NCI-H1092 (cell line): Measurements from ENCODE around the gene PSMB11.

Experiments used
- DNase-seq: peaks from one replicate; lab custom pipeline; 2025; lab: John Stamatoyannopoulos, UW

PSMB11 gene

GRCh38 chr14:23089498-23090253 lies 47.7 kb downstream of the PSMB11 start:
- DNase-seq = no peak

- DNase-seq = no peak
These were observed 48.2 kb downstream of the PSMB11 start for GRCh38 chr14:23090254-23090636.

- no peak for DNase-seq
These were observed 49.5 kb downstream of the PSMB11 start for GRCh38 chr14:23091294-23092225.

GRCh38 chr14:23093104-23093503 lies 51.1 kb downstream of the PSMB11 start:
- no peak for DNase-seq

- no peak for DNase-seq
These were observed 51.5 kb downstream of the PSMB11 start for GRCh38 chr14:23093526-23093925.
